GM12892 (cell line): ENCODE measurements around the gene BTBD10.

ENCODE experiments used
- POLR2A ChIP-seq: IDR thresholded peaks from 2 replicates; pipeline ENCODE4 v1.6.1; 2011; ENCODE audit warnings: low read depth, low read length, control low read depth
- POLR2AphosphoS5 ChIP-seq: IDR thresholded peaks from 2 replicates; pipeline ENCODE4 v1.6.1; 2011; ENCODE audit warnings: low read depth, low read length, control low read depth
- TAF1 ChIP-seq: IDR thresholded peaks from 2 replicates; pipeline ENCODE4 v1.6.1; 2011; ENCODE audit warnings: low read depth, mild to moderate bottlenecking, control low read depth, low read length, borderline replicate concordance

- no peak for TF ChIP-seq TAF1
- TF ChIP-seq POLR2A: no peak
- no peak for TF ChIP-seq POLR2AphosphoS5
These were observed 115.1 kb downstream of the BTBD10 start for GRCh38 chr11:13347901-13348300.
